DND-41 (cell line): ENCODE measurements around the gene LDB2.

Source experiments
- ATAC-seq: fragments of 200-7000 bp; cut with Tn5 transposase; 3 replicates; pipeline ENCODE4 v1.9.1; 2021; ENCODE audit warnings: low read depth; ENCODE audit not compliant: insufficient read depth
- DNase-seq: peaks from one replicate; pipeline ENCODE4 v3.0.0-alpha.2; 2020
- H2AFZ ChIP-seq: 2 replicates; pipeline ENCODE4 v1.6.0; 2012; ENCODE audit warnings: low read depth, low read length
- H3K27ac ChIP-seq: 2 replicates; pipeline ENCODE4 v1.5.1; 2012; ENCODE audit warnings: low read length, inconsistent platforms
- H3K27me3 ChIP-seq: fragments of 200-600 bp; sonication (generic); 2 replicates; pipeline ENCODE4 v1.6.0; 2012; ENCODE audit warnings: low read length, mild to moderate bottlenecking, inconsistent platforms; ENCODE audit not compliant: insufficient read depth, poor library complexity
- H3K36me3 ChIP-seq: 2 replicates; pipeline ENCODE4 v1.5.1; 2012; ENCODE audit warnings: low read length, inconsistent platforms; ENCODE audit not compliant: insufficient read depth
- H3K4me1 ChIP-seq: 2 replicates; pipeline ENCODE4 v1.5.1; 2012; ENCODE audit warnings: mild to moderate bottlenecking, low read length; ENCODE audit not compliant: insufficient read depth
- H3K4me2 ChIP-seq: 2 replicates; pipeline ENCODE4 v1.6.0; 2012; ENCODE audit warnings: mild to moderate bottlenecking, moderate library complexity, low read length, inconsistent platforms; ENCODE audit not compliant: insufficient read depth
- H3K4me3 ChIP-seq, 2 experiments: fragments of 200-600 bp in 1 of 2; shearing (Covaris generic) in 1 of 2; 2 replicates each; pipeline ENCODE4 v1.5.1; 2012 to 2016; ENCODE audit warnings: inconsistent platforms in 2 of 2, low read length in 2 of 2, mild to moderate bottlenecking in 2 of 2, low read depth in 1 of 2, moderate library complexity in 1 of 2
- H3K79me2 ChIP-seq: 2 replicates; pipeline ENCODE4 v1.6.0; 2012; ENCODE audit warnings: low read length, inconsistent platforms; ENCODE audit not compliant: insufficient read depth
- H3K9ac ChIP-seq: 2 replicates; pipeline ENCODE4 v1.6.0; 2012; ENCODE audit warnings: low read depth, mild to moderate bottlenecking, inconsistent platforms, low read length, moderate library complexity
- H3K9me3 ChIP-seq: 2 replicates; pipeline ENCODE4 v1.5.1; 2012; ENCODE audit warnings: low read length, moderate library complexity, mild to moderate bottlenecking, inconsistent platforms; ENCODE audit not compliant: insufficient read depth, severe bottlenecking
- H4K20me1 ChIP-seq: 2 replicates; pipeline ENCODE4 v1.6.0; 2012; ENCODE audit warnings: low read length; ENCODE audit not compliant: insufficient read depth
- EZH2 ChIP-seq: IDR thresholded peaks from 3 replicates; pipeline ENCODE4 v1.6.1; 2012; ENCODE audit warnings: borderline replicate concordance, low read depth, mild to moderate bottlenecking, moderate library complexity, low read length, inconsistent platforms; ENCODE audit not compliant: severe bottlenecking
- TF ChIP-seq, protein P1 (sequence below): IDR thresholded peaks from 2 replicates; pipeline ENCODE4 v1.5.1; 2012; ENCODE audit warnings: borderline replicate concordance, low read length, moderate library complexity, mild to moderate bottlenecking; ENCODE audit not compliant: poor library complexity, severe bottlenecking; ENCODE audit errors: extremely low read depth

Gene LDB2

DNA sequence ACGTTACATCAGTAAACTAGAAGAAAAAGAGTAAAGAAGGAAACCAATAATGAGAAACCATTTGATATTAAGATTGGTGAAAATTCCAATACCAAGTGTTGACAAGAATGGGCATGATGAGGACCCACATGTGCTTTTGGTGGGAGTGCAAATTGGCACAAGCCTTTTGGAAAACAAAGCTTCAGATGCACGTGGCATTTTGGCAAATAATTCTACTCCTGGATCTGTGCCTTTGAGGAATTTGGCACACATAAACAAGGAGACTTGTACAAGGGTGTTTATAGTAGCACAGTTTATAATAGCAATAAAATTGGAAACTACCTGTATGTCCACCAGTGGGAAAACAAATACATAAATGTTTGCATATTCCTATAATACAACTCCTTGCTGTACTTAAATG lies 347.9 kb downstream of the LDB2 start:
- Histone ChIP-seq H3K36me3 (no peaks in the 10 kb centered on the region), H4K20me1 (no peaks in the 10 kb centered on the region), H3K27ac (no peak overlapping the region), H3K79me2 (no peaks in the 10 kb centered on the region), H2AFZ (no peak overlapping the region), H3K27me3 (no peaks in the 10 kb centered on the region), H3K4me3 (no peak overlapping the region), H3K9ac (no peak overlapping the region), H3K4me2 (no peak overlapping the region), H3K4me1 (no peaks in the 10 kb centered on the region), H3K9me3 (no peaks in the 10 kb centered on the region)
- DNase-seq (no peak), ATAC-seq (no peak)
- TF ChIP-seq, protein P1, sequence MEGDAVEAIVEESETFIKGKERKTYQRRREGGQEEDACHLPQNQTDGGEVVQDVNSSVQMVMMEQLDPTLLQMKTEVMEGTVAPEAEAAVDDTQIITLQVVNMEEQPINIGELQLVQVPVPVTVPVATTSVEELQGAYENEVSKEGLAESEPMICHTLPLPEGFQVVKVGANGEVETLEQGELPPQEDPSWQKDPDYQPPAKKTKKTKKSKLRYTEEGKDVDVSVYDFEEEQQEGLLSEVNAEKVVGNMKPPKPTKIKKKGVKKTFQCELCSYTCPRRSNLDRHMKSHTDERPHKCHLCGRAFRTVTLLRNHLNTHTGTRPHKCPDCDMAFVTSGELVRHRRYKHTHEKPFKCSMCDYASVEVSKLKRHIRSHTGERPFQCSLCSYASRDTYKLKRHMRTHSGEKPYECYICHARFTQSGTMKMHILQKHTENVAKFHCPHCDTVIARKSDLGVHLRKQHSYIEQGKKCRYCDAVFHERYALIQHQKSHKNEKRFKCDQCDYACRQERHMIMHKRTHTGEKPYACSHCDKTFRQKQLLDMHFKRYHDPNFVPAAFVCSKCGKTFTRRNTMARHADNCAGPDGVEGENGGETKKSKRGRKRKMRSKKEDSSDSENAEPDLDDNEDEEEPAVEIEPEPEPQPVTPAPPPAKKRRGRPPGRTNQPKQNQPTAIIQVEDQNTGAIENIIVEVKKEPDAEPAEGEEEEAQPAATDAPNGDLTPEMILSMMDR, result no peak
- TF ChIP-seq EZH2, result no peak

DNA sequence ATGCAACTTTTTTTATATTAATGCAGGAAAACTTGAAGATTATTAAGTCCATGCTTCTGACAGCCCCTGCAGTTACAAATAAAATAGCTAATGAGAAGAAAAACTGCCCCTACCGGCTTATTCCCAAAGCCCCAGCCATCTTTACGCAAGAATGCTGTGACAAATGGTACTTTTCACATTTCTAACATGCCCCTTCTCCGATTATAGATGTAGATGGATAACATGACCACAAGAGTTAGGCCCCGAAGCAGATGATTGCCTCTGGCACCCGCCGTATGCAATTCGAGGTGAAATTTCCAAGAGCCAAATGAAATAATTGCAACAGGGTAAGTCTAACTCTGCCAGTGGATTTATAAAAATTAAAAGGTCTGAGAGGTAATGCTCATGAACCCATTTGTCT lies 352.8 kb downstream of the LDB2 start:
- Histone ChIP-seq H2AFZ (no peak overlapping the region), H3K36me3 (no peaks in the 10 kb centered on the region), H3K27ac (no peak overlapping the region), H3K27me3 (no peaks in the 10 kb centered on the region), H3K9ac (no peak overlapping the region), H3K4me1 (no peaks in the 10 kb centered on the region), H3K4me2 (no peak overlapping the region), H3K9me3 (no peaks in the 10 kb centered on the region), H3K4me3 (no peak overlapping the region), H4K20me1 (no peaks in the 10 kb centered on the region), H3K79me2 (no peaks in the 10 kb centered on the region)
- TF ChIP-seq EZH2, result no peak
- TF ChIP-seq, protein P1, result no peak
- ATAC-seq (no peak), DNase-seq (no peak)

DNA sequence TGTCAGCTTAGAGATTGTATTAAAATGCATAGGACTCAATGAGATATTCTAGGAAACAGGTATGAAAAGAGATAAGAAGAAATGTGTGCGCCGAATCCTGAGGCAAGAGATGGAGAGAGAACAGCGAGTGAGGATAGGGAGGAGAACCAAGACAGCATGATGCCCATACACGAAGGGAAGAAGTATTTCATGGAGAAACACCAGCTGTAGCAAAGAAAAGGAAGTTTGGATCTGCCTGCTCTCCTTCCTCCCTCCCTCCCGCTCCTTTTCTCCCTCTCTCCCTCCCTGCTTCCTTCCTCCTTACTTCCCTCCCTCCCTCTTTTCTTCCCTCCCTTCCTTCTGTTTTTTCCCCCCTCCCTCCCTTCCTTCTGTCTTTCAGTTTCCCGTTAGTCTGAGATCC lies 353.6 kb downstream of the LDB2 start:
- Histone ChIP-seq H3K4me2 (no peak overlapping the region), H3K4me1 (no peaks in the 10 kb centered on the region), H3K9ac (no peak overlapping the region), H3K79me2 (no peaks in the 10 kb centered on the region), H4K20me1 (no peaks in the 10 kb centered on the region), H3K27ac (no peak overlapping the region), H3K36me3 (no peaks in the 10 kb centered on the region), H3K9me3 (no peaks in the 10 kb centered on the region), H3K4me3 (no peak overlapping the region), H3K27me3 (no peaks in the 10 kb centered on the region), H2AFZ (no peak overlapping the region)
- no peak for TF ChIP-seq EZH2
- TF ChIP-seq, protein P1, result no peak
- ATAC-seq (no peak), DNase-seq (no peak)

DNA sequence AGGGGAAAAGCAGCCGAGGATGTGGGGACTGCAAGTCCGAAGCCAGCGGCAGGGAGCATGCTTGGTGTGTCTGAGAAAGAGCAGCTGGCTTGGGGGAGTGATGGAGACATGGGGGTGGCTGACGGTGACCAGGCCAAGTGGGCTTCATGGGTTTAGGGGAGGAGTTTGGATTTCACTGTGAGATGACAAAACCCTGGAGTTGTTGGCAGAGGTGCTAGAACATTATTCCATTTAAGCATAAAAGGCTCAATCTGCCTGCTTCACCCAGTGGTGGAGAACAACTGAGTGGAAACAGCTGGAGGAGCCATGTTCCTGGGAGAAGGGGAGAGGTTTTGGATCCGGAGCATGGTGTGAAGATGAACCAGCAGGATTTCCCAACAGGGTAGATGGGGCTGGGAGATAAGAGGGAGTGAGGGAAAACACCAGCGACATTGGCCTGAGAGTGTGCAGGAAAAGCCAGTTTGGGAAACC lies 354.2 kb downstream of the LDB2 start:
- Histone ChIP-seq H3K36me3 (no peaks in the 10 kb centered on the region), H3K27me3 (no peaks in the 10 kb centered on the region), H3K4me1 (no peaks in the 10 kb centered on the region), H4K20me1 (no peaks in the 10 kb centered on the region), H3K27ac (no peak overlapping the region), H3K9ac (no peak overlapping the region), H3K9me3 (no peaks in the 10 kb centered on the region), H3K4me2 (no peak overlapping the region), H3K79me2 (no peaks in the 10 kb centered on the region), H3K4me3 (no peak overlapping the region), H2AFZ (no peak overlapping the region)
- ATAC-seq (no peak), DNase-seq (no peak)
- TF ChIP-seq, protein P1, result no peak
- no peak for TF ChIP-seq EZH2
